KMS-11 (cell line): ENCODE results near the gene RASSF9.

Experiments used
- H2AFZ ChIP-seq: fragments of 200-600 bp; sonication (generic); 2 replicates; pipeline ENCODE4 v1.6.1; 2016; ENCODE audit warnings: antibody characterized with exemption, mixed run types, low read depth
- H3K27ac ChIP-seq: fragments of 200-600 bp; sonication (generic); 2 replicates; pipeline ENCODE4 v1.6.1; 2016; ENCODE audit warnings: mild to moderate bottlenecking, mixed run types
- H3K27me3 ChIP-seq: fragments of 200-600 bp; sonication (generic); 2 replicates; pipeline ENCODE4 v1.6.1; 2017; ENCODE audit warnings: mild to moderate bottlenecking, low read depth, mixed run types, moderate library complexity; ENCODE audit not compliant: insufficient read depth
- H3K36me3 ChIP-seq: fragments of 200-600 bp; sonication (generic); 2 replicates; pipeline ENCODE4 v1.6.1; 2017; ENCODE audit warnings: mild to moderate bottlenecking, mixed run types; ENCODE audit not compliant: insufficient read depth
- H3K4me1 ChIP-seq: fragments of 200-600 bp; sonication (generic); 2 replicates; pipeline ENCODE4 v1.6.1; 2016; ENCODE audit warnings: mild to moderate bottlenecking, low read depth, mixed run types; ENCODE audit not compliant: poor library complexity, severe bottlenecking
- H3K4me2 ChIP-seq: fragments of 200-600 bp; sonication (generic); 2 replicates; pipeline ENCODE4 v1.7.0; 2016; ENCODE audit warnings: mild to moderate bottlenecking, mixed run types
- H3K4me3 ChIP-seq: fragments of 200-600 bp; sonication (generic); IDR thresholded peaks from 2 replicates; pipeline ENCODE4 v1.6.1; 2017; ENCODE audit warnings: low read depth, low read length, mixed read lengths; ENCODE audit not compliant: insufficient read depth
- H3K79me2 ChIP-seq: fragments of 200-600 bp; sonication (generic); 2 replicates; pipeline ENCODE4 v1.6.1; 2016; ENCODE audit warnings: low read depth, mixed run types; ENCODE audit not compliant: insufficient read depth
- H3K9ac ChIP-seq: fragments of 200-600 bp; sonication (generic); 2 replicates; pipeline ENCODE4 v1.6.1; 2016; ENCODE audit warnings: mild to moderate bottlenecking, mixed run types
- H4K20me1 ChIP-seq: fragments of 200-600 bp; sonication (generic); 2 replicates; pipeline ENCODE4 v1.6.1; 2016; ENCODE audit warnings: mild to moderate bottlenecking, mixed run types; ENCODE audit not compliant: insufficient read depth
- CTCF ChIP-seq: fragments of 200-600 bp; sonication (generic); conservative IDR thresholded peaks from 2 replicates; pipeline ENCODE4 v1.6.1; 2017; ENCODE audit warnings: low read depth, mild to moderate bottlenecking, antibody characterized with exemption, low read length, moderate library complexity, mixed read lengths

RASSF9 gene

DNA sequence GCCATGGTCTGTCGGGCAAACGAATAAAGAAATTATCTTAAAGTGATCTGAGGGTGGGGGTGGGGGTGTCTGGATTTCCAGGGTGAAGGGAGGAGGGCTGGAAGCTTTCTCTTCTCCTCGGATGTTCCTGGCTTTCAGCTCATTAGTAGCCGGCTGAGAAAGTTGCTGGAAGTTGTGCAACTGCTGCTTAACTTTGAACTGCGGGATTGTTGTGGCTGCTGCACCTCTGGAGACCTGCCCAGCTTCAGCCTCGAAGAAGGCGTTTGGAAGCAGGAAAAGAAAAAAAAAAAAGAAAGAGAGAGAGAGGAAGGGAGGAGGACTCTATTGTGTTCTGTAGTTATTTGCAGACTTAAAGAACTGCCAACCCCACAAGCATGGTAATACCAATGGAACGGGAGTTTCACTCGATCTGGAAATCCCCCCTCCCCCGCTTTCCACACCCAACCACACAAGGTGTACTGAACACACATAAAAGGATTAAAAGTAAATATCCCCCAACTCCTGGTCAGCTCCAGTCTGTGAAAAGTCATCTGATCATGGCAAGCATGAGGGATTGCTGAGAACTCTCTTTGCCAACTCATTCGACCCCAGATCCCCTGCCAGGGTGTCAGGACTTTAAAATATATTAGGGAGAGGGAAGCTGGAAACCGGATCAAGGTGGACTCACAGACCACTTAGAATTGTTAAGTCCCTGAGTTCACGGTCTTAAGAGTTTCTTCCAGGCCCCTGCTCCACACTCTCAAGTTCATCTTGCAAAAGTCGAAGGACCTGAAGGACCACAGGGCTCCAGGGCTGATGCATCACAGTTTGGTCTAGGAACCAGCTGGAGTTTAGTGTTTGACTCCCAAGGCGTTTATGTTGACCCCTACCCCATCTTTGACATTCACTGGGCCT lies at the start of gene RASSF9:
RASSF9 (minus strand) TSS at position 213 of the 894 bp plus-strand sequence; CDS start at position 5, 208 bp downstream.
- no peaks in the 10 kb centered on the region for H3K27me3 ChIP-seq
- no peaks in the 10 kb centered on the region for H4K20me1 ChIP-seq
- H3K4me2 ChIP-seq, result no peak within 1 kb of the TSS
- H3K79me2 ChIP-seq, result no peaks in the 10 kb centered on the region
- no peak within 1 kb of the TSS for H3K9ac ChIP-seq
- H3K4me3 ChIP-seq, result no peak within 1 kb of the TSS
- H2AFZ ChIP-seq, result no peak within 1 kb of the TSS
- no peaks in the 10 kb centered on the region for H3K4me1 ChIP-seq
- TF ChIP-seq CTCF, result no peak
- H3K36me3 ChIP-seq, result no peaks in the 10 kb centered on the region
- no peak within 1 kb of the TSS for H3K27ac ChIP-seq

DNA sequence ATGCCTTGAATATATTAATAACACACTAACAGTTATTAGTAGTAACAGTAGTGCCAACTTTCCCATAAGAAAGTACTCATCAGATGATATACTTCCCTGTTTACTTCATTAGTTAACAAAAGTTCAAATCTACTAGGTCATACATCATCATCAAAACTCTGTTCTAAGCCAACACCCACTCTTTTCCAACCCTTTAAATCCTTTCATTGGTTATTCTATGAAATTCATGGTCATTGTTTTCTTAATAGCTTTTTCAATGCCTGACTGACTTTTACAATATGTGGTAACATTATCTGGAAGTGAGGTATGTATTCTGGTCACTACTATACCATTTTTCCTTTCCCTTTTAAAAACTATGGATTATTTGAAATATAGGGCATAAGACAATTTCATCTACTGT lies 47.6 kb upstream of the RASSF9 start:
- Histone ChIP-seq H3K27ac (no peak overlapping the region), H3K9ac (no peak overlapping the region), H3K27me3 (no peaks in the 10 kb centered on the region), H3K4me2 (no peak overlapping the region), H3K4me1 (no peaks in the 10 kb centered on the region), H3K79me2 (no peaks in the 10 kb centered on the region), H4K20me1 (no peaks in the 10 kb centered on the region), H2AFZ (no peak overlapping the region), H3K36me3 (no peaks in the 10 kb centered on the region), H3K4me3 (no peak overlapping the region)
- no peak for TF ChIP-seq CTCF

DNA sequence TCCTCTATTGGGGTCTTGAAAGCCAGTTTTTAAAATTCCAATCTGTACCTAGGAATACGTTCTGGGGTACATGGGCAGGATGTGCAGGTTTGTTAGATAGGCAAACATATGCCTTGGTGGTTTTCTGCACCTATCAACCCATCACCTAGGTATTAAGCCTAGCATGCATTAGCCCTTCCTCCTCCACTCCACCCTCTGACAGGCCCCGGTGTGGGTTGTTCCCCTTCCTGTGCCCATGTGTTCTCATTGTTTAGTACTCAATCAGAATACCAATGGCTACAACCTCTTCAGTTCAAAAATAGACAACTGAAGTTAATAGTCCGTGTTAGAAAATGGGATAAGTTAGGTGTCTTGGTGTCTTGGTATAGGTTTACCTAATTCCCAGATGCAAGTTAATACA lies 41.2 kb upstream of the RASSF9 start:
- no peaks in the 10 kb centered on the region for H3K27me3 ChIP-seq
- H3K36me3 ChIP-seq, result no peaks in the 10 kb centered on the region
- no peak overlapping the region for H3K4me2 ChIP-seq
- H3K4me1 ChIP-seq, result no peaks in the 10 kb centered on the region
- H4K20me1 ChIP-seq, result no peaks in the 10 kb centered on the region
- no peaks in the 10 kb centered on the region for H3K79me2 ChIP-seq
- H3K4me3 ChIP-seq, result no peak overlapping the region
- no peak for TF ChIP-seq CTCF
- no peak overlapping the region for H3K27ac ChIP-seq
- H2AFZ ChIP-seq, result no peak overlapping the region
- H3K9ac ChIP-seq, result no peak overlapping the region

- H3K79me2 ChIP-seq, result no peaks in the 10 kb centered on the region
- H3K27me3 ChIP-seq, result no peaks in the 10 kb centered on the region
- H3K4me3 ChIP-seq, result no peak within 1 kb of the TSS
- H3K4me2 ChIP-seq, result no peak within 1 kb of the TSS
- H3K36me3 ChIP-seq, result no peaks in the 10 kb centered on the region
- H3K4me1 ChIP-seq, result no peaks in the 10 kb centered on the region
- no peak for TF ChIP-seq CTCF
- H4K20me1 ChIP-seq, result no peaks in the 10 kb centered on the region
- no peak within 1 kb of the TSS for H3K9ac ChIP-seq
- no peak within 1 kb of the TSS for H2AFZ ChIP-seq
- H3K27ac ChIP-seq, result no peak within 1 kb of the TSS
Measured at GRCh38 chr12:85874031-85874461, 37.8 kb upstream of the RASSF9 start, which contains the start of gene NTS. Gene NTS (plus strand): TSS chr12:85874295. CDS start chr12:85874404, 109 bp downstream.
